HepG2 (cell line): ENCODE results near the gene ADAMTS12. TPM values are rescaled to one million over a fixed set of nuclear protein-coding genes. Genes with fewer than 3 reads are reported as not detected.
A peak's percentile ranks its signal among the peaks of the same experiment; 100 is the strongest.

Experiments
- ATAC-seq: fragments of 200-7000 bp; cut with Tn5 transposase; 3 replicates; pipeline ENCODE4 v1.9.1; 2020; ENCODE audit warnings: mild to moderate bottlenecking, moderate library complexity
- BruUV-seq: library from RNA; stranded (reverse); fragments of 400-500 nt; replicated peaks from 2 replicates; lab custom pipeline; 2021; lab: Mats Ljungman, UMichigan
- CTCF ChIA-PET: fragments of 300-600 bp; formaldehyde crosslinking; extraction: SDS; loops from one replicate; lab custom pipeline; 2021; ENCODE audit warnings: low total read pairs, inconsistent platforms, low intra/inter-chr PET ratio; lab: Yijun Ruan, JAX
- POLR2A ChIA-PET: fragments of 350-600 bp; sonication (Branson Sonifier 250); formaldehyde crosslinking; loops from one replicate; lab custom pipeline; 2020; ENCODE audit warnings: antibody characterized with exemption, inconsistent platforms; lab: Yijun Ruan, JAX
- DNase-seq: peaks from one replicate; pipeline ENCODE4 v3.0.0-alpha.2; 2015; ENCODE audit warnings: low spot score
- FAIRE-seq: peaks from 3 replicates; lab custom pipeline; 2011; peaks lifted over from hg19 to GRCh38; lab: Jason Lieb, UNC
- H2AFZ ChIP-seq: one replicate; pipeline ENCODE4 v1.6.1; 2011; ENCODE audit warnings: low read length, inconsistent platforms
- H3K27ac ChIP-seq: fragments of 300-600 bp; 3 replicates; pipeline ENCODE4 v1.8.0; 2011; ENCODE audit warnings: mixed run types, mild to moderate bottlenecking, mixed read lengths, low read length, inconsistent platforms; ENCODE audit not compliant: insufficient read depth; ENCODE audit errors: extremely low read length
- H3K27me3 ChIP-seq, 2 experiments: fragments of 200-600 bp in 1 of 2; 2 replicates in 1 of 2; 3 replicates in 1 of 2; pipeline versions ENCODE4 v1.6.0 to v1.8.0; 2011; ENCODE audit warnings: low read length in 2 of 2, mild to moderate bottlenecking in 2 of 2, moderate library complexity in 2 of 2, inconsistent platforms in 1 of 2; ENCODE audit not compliant: insufficient read depth in 2 of 2, control insufficient read depth in 1 of 2
- H3K36me3 ChIP-seq, 2 experiments: fragments of 200-600 bp in 1 of 2; replicated peaks in 1 of 2; 2 replicates in 1 of 2; 3 replicates in 1 of 2; pipeline versions ENCODE4 v1.5.1 to v1.8.0; 2011; ENCODE audit warnings: low read length in 2 of 2, inconsistent platforms in 1 of 2; ENCODE audit not compliant: insufficient read depth in 2 of 2, control insufficient read depth in 1 of 2
- H3K4me1 ChIP-seq: 2 replicates; pipeline ENCODE4 v1.5.1; 2012; ENCODE audit warnings: low read length, inconsistent platforms; ENCODE audit not compliant: insufficient read depth
- H3K4me2 ChIP-seq: 2 replicates; pipeline ENCODE4 v1.6.0; 2011; ENCODE audit warnings: low read depth, low read length, inconsistent platforms
- H3K4me3 ChIP-seq, 3 experiments: fragments of 200-600 bp in 1 of 3; sonication (generic), shearing (Covaris generic) in 1 of 3; replicated peaks in 1 of 3; 2 replicates each; pipeline ENCODE4 v1.5.1; 2011 to 2016; ENCODE audit warnings: low read length in 3 of 3, inconsistent platforms in 2 of 3, low read depth in 2 of 3, mild to moderate bottlenecking in 2 of 3, control low read depth in 1 of 3, mixed read lengths in 1 of 3; ENCODE audit not compliant: insufficient read depth in 1 of 3
- H3K79me2 ChIP-seq: one replicate; pipeline ENCODE4 v1.6.1; 2011; ENCODE audit warnings: low read length, inconsistent platforms; ENCODE audit not compliant: insufficient read depth
- H3K9ac ChIP-seq: 2 replicates; pipeline ENCODE4 v1.6.0; 2011; ENCODE audit warnings: mild to moderate bottlenecking, low read depth, low read length, inconsistent platforms; ENCODE audit not compliant: insufficient read depth
- H3K9me3 ChIP-seq: 2 replicates; pipeline ENCODE4 v1.5.1; 2012; ENCODE audit warnings: mild to moderate bottlenecking, low read length
- H4K20me1 ChIP-seq: 2 replicates; pipeline ENCODE4 v1.6.0; 2011; ENCODE audit warnings: inconsistent platforms, mild to moderate bottlenecking, low read length, moderate library complexity; ENCODE audit not compliant: insufficient read depth
- DPF2 ChIP-seq: sonication (generic); formaldehyde crosslinking; IDR thresholded peaks from 2 replicates; pipeline ENCODE4 v1.4.0; 2020; ENCODE audit warnings: mild to moderate bottlenecking, low read depth, missing genetic modification reagents, borderline replicate concordance
- ETV5 ChIP-seq: IDR thresholded peaks from 2 replicates; pipeline ENCODE4 v1.6.1; 2018; ENCODE audit warnings: missing biosample characterization, missing genetic modification reagents, inconsistent platforms, borderline replicate concordance
- FOSL2 ChIP-seq: sonication (generic); formaldehyde crosslinking; IDR thresholded peaks from 2 replicates; pipeline ENCODE4 v1.4.0; 2020; ENCODE audit warnings: missing genetic modification reagents
- FOXA3 ChIP-seq: IDR thresholded peaks from 2 replicates; pipeline ENCODE4 v1.6.1; 2016; ENCODE audit warnings: missing genetic modification reagents, missing compliant biosample characterization
- FOXC1 ChIP-seq: sonication (generic); formaldehyde crosslinking; IDR thresholded peaks from 2 replicates; pipeline ENCODE4 v1.8.0; 2022; ENCODE audit warnings: mild to moderate bottlenecking, missing genetic modification reagents, borderline replicate concordance
- FOXK1 ChIP-seq: sonication (generic); formaldehyde crosslinking; IDR thresholded peaks from 2 replicates; pipeline ENCODE4 v1.4.0; 2020; ENCODE audit warnings: low read depth, missing genetic modification reagents, borderline replicate concordance
- GABPA ChIP-seq, 2 experiments: IDR thresholded peaks; 2 replicates each; pipeline ENCODE4 v1.6.1; 2011 to 2016; ENCODE audit warnings: low read depth in 2 of 2, low read length in 1 of 2, missing biosample characterization in 1 of 2, missing genetic modification characterization in 1 of 2
- GABPB1 ChIP-seq: IDR thresholded peaks from 2 replicates; pipeline ENCODE4 v1.6.1; 2016; ENCODE audit warnings: mild to moderate bottlenecking, missing genetic modification reagents, moderate library complexity, missing compliant biosample characterization
- MAFF ChIP-seq: IDR thresholded peaks from 2 replicates; pipeline ENCODE4 v1.6.1; 2011; ENCODE audit warnings: low read depth, low read length, improper control_type of control experiment
- MAFK ChIP-seq, 2 experiments: IDR thresholded peaks in 1 of 2; conservative IDR thresholded peaks in 1 of 2; 2 replicates each; pipeline ENCODE4 v1.6.1; 2011; ENCODE audit warnings: improper control_type of control experiment in 2 of 2, low read length in 2 of 2
- MBD4 ChIP-seq: IDR thresholded peaks from 2 replicates; pipeline ENCODE4 v1.6.1; 2012; ENCODE audit warnings: low read length, inconsistent platforms, borderline replicate concordance
- NFE2 ChIP-seq: sonication (generic); formaldehyde crosslinking; IDR thresholded peaks from 2 replicates; pipeline ENCODE4 v1.4.0; 2020; ENCODE audit warnings: missing genetic modification reagents
- ZBTB3 ChIP-seq: sonication (generic); formaldehyde crosslinking; IDR thresholded peaks from 2 replicates; pipeline ENCODE4 v1.4.0; 2020; ENCODE audit warnings: low read depth, mild to moderate bottlenecking, moderate library complexity, missing genetic modification reagents, borderline replicate concordance
- ZC3H13 ChIP-seq: sonication (generic); formaldehyde crosslinking; IDR thresholded peaks from 2 replicates; pipeline ENCODE4 v1.8.1; 2023; ENCODE audit warnings: mild to moderate bottlenecking, missing genetic modification reagents, moderate library complexity
- ZNF644 ChIP-seq: IDR thresholded peaks from 2 replicates; pipeline ENCODE4 v1.6.1; 2016; ENCODE audit warnings: low read depth
- ZNF678 ChIP-seq: sonication (generic); formaldehyde crosslinking; IDR thresholded peaks from 2 replicates; pipeline ENCODE4 v1.4.0; 2020; ENCODE audit warnings: mild to moderate bottlenecking, missing genetic modification reagents
- WGBS: methylation state at CpG from one replicate; pipeline ENCODE4 v1.1.6; 2017; ENCODE audit warnings: low lambda C conversion rate; 5-methylcytosine and 5-hydroxymethylcytosine counted together
- in situ Hi-C: cut with HindIII; loops from 2 replicates; pipeline ENCODE4 v1.10.0; 2017; ENCODE audit warnings: low pct_unique_long_range_greater_than_20kb; ENCODE audit not compliant: extremely low pct_ligation_motif_present
- intact Hi-C: fragments of 100-400 bp; cut with micrococcal nuclease; formaldehyde crosslinking; loops from one replicate; pipeline ENCODE4 v1.10.0; 2022; ENCODE audit not compliant: unreplicated experiment
- polyA plus RNA-seq, 8 experiments: library from polyadenylated mRNA; depleted of rRNA in 3 of 8; stranded (reverse) in 7 of 8; unstranded in 1 of 8; fragments of >200 nt; fragmentation: Illumina TruSeq in 4 of 8; extraction: Trizol in 4 of 8; gene quantifications; 2 replicates each; pipeline versions ENCODE4 v1.2.1 to v1.2.3, GENCODE V29; 2011 to 2016; ENCODE audit warnings: low read depth in 4 of 8, missing spikeins in 1 of 8, mixed read lengths in 1 of 8; ENCODE audit not compliant: insufficient read depth in 1 of 8
- total RNA-seq, 5 experiments: library from RNA; depleted of rRNA; stranded (reverse); fragments of >200 nt; fragmentation: Illumina TruSeq; extraction: Trizol; gene quantifications; 2 replicates each; pipeline ENCODE4 v1.2.3, GENCODE V29; 2016; ENCODE audit warnings: low read depth in 1 of 5
- TF ChIP-seq, protein P1 (sequence below): sonication (generic); formaldehyde crosslinking; IDR thresholded peaks from 2 replicates; pipeline ENCODE4 v1.8.1; 2023; ENCODE audit warnings: mild to moderate bottlenecking, inconsistent platforms, moderate library complexity, missing genetic modification reagents, borderline replicate concordance
- TF ChIP-seq, protein P2 (sequence below): sonication (generic); formaldehyde crosslinking; IDR thresholded peaks from 2 replicates; pipeline ENCODE4 v1.4.0; 2020; ENCODE audit warnings: missing genetic modification reagents, mild to moderate bottlenecking, borderline replicate concordance

The ADAMTS12 gene
- total and polyA plus RNA-seq, 2 of the 13 experiments (the other 11 are each of a cell fraction or from before 2014, with no cell fraction given), result 0.03 TPM; not detected in 1

DNA sequence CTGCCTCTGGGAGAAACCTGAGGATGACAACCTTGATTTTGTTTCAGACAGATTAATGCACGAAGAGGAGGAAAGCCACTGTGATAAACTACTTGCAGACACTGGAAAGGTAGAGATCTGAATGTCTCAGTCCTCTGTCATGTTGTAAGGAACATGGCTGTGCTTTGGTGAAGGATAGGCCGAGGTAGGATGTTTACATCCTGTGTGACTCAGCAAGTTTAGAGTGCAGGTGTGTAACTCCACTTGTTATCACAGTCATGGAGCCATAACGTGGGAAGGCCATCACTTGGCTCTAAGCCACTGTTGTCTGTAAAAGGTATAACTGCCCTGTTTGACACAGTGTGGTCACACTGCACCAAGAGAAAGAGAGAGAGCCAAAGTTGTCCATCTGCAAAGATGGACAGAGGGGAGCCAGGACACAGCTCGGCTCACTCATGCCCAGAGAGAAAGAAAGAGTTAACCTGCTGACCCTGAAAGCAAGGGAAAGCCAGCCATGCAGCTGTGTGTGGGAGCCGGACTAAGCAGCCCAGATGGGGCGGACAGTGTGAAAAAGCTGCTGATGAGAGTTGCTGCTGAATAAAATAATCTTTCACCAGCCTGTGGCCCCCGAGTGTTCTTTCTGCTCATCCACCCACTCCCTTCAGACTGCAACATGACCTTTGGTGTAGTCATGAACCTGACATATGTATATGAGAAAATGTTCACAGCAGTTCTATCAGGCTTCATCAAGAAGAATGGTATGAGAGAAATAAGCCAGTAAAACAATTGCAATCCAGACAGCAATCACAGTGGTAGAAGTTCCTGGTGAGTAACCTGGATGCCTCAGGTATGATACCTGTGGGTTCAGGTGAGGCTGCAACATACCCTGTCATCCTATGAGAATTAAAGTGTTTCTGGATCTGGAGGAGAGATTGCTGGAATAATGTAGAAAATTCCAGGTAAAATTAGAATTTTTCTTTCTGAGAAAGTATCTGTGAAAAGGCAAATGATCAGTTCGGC, 335.2 kb downstream of the ADAMTS12 start:
- POLR2A ChIA-PET, result no interaction called here
- H3K36me3 ChIP-seq, result no peaks in the 10 kb centered on the region
- peak; percentile 48 for ATAC-seq
- TF ChIP-seq ZBTB3 (CRISPR knock-in tag), result no peak
- TF ChIP-seq ETV5 (CRISPR knock-in tag), result peak; percentile 17; the same call in 1 of the 2 replicates
- 0 out of 2 replicates have a peak, but pooled peaks have one; percentile 21 for TF ChIP-seq MAFF
- TF ChIP-seq ZNF644 (CRISPR knock-in tag), result 0 out of 2 replicates have a peak, but pooled peaks have one; percentile 24
- TF ChIP-seq FOSL2 (CRISPR knock-in tag), result peak; percentile 67
- no peak for TF ChIP-seq GABPA (IDR thresholded peaks at IDR 0.05; ENCODE audit: low read depth, low read length)
- TF ChIP-seq GABPA (CRISPR knock-in tag; IDR thresholded peaks at IDR 0.05; ENCODE audit: low read depth), result peak; percentile 32; the same call in 1 of the 2 replicates
- peak; percentile 70; the same call in 1 of the 2 replicates for TF ChIP-seq FOXK1
- TF ChIP-seq, protein P1, sequence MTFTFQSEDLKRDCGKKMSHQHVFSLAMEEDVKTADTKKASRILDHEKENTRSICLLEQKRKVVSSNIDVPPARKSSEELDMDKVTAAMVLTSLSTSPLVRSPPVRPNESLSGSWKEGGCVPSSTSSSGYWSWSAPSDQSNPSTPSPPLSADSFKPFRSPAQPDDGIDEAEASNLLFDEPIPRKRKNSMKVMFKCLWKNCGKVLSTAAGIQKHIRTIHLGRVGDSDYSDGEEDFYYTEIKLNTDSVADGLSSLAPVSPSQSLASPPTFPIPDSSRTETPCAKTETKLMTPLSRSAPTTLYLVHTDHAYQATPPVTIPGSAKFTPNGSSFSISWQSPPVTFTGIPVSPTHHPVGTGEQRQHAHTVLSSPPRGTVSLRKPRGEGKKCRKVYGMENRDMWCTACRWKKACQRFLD (CRISPR knock-in tag), result no peak
- TF ChIP-seq ZNF678 (CRISPR knock-in tag), result no peak
- no peak for TF ChIP-seq DPF2
- TF ChIP-seq MAFK (conservative IDR thresholded peaks at IDR 0.05 in 1 of 2, IDR thresholded peaks at IDR 0.05 in 1 of 2; ENCODE audit: low read length in 2 of 2), result peak in 1 of 2 experiments; percentile 16; a peak in 1 of 4 replicates
- TF ChIP-seq FOXC1 (CRISPR knock-in tag), result no peak
- peak; percentile 38; the same call in 1 of the 2 replicates for TF ChIP-seq FOXA3 (CRISPR knock-in tag)
- TF ChIP-seq ZC3H13 (CRISPR knock-in tag), result no peak
- TF ChIP-seq MBD4, result no peak
- TF ChIP-seq, protein P2, sequence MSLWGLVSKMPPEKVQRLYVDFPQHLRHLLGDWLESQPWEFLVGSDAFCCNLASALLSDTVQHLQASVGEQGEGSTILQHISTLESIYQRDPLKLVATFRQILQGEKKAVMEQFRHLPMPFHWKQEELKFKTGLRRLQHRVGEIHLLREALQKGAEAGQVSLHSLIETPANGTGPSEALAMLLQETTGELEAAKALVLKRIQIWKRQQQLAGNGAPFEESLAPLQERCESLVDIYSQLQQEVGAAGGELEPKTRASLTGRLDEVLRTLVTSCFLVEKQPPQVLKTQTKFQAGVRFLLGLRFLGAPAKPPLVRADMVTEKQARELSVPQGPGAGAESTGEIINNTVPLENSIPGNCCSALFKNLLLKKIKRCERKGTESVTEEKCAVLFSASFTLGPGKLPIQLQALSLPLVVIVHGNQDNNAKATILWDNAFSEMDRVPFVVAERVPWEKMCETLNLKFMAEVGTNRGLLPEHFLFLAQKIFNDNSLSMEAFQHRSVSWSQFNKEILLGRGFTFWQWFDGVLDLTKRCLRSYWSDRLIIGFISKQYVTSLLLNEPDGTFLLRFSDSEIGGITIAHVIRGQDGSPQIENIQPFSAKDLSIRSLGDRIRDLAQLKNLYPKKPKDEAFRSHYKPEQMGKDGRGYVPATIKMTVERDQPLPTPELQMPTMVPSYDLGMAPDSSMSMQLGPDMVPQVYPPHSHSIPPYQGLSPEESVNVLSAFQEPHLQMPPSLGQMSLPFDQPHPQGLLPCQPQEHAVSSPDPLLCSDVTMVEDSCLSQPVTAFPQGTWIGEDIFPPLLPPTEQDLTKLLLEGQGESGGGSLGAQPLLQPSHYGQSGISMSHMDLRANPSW, result no peak
- peak; percentile 49; the same call in 1 of the 2 replicates for TF ChIP-seq GABPB1 (CRISPR knock-in tag)
- peak; percentile 75; the same call in 1 of the 2 replicates for TF ChIP-seq NFE2 (CRISPR knock-in tag)

More for the DNA sequence above, 335.2 kb downstream of the ADAMTS12 start:
- whole genome bisulfite sequencing, result 7% methylated on average over 8 of the region's 8 CpGs
- Histone ChIP-seq H3K27me3 (no peaks in the 10 kb centered on the region), H2AFZ (peak overlapping the region; percentile 56), H3K79me2 (no peaks in the 10 kb centered on the region), H4K20me1 (no peaks in the 10 kb centered on the region), H3K4me3 (no peak overlapping the region), H3K9ac (no peak overlapping the region), H3K27ac (no peak overlapping the region), H3K4me2 (peak overlapping the region; percentile 12; the same call in 1 of the 2 replicates), H3K9me3 (no peaks in the 10 kb centered on the region), H3K4me1 (peaks cover 11% of the 10 kb centered on the region; the same call in 1 of the 2 replicates)
- FAIRE-seq (no peak), DNase-seq (peak; percentile 7)
- CTCF ChIA-PET, result no interaction called here
- no TSS peak for BruUV-seq
- intact Hi-C loops (no loop called here), in situ Hi-C loops (no loop called here)
